Tongue (tissue), 2 donors: ENCODE measurements around the gene PPP6R2. TPM values are rescaled to one million over a fixed set of nuclear protein-coding genes. Genes with fewer than 3 reads are reported as not detected.

ENCODE experiments used
- DNase-seq: peaks from one replicate; pipeline ENCODE4 v3.0.0-alpha.2; 2015
- total RNA-seq: library from RNA; depleted of rRNA; stranded (reverse); fragments of >200 nt; gene quantifications from one replicate; pipeline ENCODE4 v1.2.3, GENCODE V29; 2014

Gene PPP6R2
- total RNA-seq, 1 donor from 2014 or later = 49.5 TPM

GRCh38 chr22:50305393-50305922 is 37.7 kb upstream of the PPP6R2 start:
- DNase-seq = no peak

DNA sequence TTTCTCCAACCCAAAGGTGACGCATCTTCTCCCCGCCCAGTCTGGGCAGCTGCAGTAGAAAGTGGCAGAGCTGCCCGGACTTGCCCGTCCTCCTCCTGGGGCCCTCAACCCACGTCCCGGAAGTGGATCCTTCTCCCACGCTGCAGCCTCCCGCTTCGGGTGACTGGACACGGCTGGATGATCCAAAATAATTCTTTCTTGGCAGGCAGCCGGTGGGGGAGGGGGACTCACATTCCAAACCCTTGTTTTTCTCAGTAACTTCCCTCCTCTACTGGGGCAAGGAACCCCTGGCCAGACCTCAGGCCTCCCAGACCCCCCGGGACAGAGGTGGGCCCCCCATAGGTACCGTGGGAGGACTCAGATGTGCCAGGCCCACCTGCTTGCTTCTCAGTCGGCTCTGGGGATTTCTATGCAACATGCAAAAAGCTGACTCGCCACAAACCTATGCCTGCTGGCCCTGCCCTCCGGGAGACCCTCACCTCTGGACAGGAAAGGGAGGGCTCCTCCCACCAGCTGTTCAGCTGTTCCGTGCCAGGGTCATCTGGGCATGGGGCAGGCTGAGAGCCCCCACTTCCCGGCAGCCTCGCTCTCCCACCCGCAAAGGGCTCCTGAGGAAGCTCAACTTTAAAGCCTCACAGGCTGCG is 37.1 kb upstream of the PPP6R2 start:
- peak; percentile 94 for DNase-seq

DNA sequence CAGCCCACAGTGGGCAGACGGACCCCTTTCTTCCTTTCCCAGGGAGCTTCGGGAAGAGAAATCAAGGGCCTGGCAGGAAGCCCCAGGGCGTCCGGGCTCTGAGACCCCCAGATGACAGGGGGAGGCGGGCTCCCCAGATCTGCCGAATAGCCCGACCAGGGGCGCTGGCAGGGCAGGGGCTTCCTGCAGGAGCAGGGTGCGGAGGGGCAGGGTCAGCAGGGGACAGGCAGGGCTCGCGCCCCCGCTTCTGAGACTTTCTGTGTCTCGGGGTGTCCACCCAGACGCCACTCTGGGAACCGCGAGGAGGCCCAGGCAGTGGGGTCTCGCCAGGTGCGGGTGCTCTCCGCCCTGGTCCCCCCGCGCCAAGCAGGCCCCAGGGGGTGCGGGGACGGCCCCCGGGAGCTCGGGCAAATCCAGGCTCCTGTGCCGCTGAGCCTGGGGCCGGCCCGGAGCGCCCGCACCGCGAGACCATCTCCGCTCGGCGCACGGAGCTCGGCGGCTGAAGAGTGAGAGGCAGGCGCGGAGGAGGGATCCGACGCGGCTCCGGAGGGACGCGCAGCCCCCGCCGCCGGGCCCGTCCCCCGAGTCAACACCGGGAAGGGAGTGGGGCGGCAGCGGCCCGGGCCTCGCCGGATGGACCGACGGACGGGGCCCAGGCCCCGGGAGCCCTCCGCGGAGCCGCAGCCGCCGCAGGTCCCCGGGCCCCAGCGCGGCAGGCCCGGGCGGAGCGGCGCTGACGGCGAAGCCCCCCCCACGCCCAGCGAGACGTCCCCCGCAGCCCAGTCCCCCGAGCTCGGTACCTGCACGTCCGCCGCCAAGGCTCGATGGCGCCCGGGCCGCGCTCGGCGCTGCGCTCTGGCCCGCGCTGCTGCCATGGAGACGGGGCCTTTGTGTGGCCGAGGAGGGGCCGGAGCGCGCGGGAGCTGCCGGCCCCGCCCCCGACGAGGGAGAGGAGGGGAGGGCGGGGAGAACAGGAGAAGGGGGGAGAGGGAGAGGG is 36.1 kb upstream of the PPP6R2 start, which contains the start of gene PLXNB2:
PLXNB2 (minus strand) TSS at position 894 of the 997 bp plus-strand sequence. CDS start 17,062 bp downstream, outside the sequence.
- peak; percentile 94 for DNase-seq

- no peak for DNase-seq
Observed at GRCh38 chr22:50307890-50308596, 35.1 kb upstream of the PPP6R2 start.

- peak; percentile 53 for DNase-seq
Observed at GRCh38 chr22:50308597-50308935, 34.6 kb upstream of the PPP6R2 start.

DNA sequence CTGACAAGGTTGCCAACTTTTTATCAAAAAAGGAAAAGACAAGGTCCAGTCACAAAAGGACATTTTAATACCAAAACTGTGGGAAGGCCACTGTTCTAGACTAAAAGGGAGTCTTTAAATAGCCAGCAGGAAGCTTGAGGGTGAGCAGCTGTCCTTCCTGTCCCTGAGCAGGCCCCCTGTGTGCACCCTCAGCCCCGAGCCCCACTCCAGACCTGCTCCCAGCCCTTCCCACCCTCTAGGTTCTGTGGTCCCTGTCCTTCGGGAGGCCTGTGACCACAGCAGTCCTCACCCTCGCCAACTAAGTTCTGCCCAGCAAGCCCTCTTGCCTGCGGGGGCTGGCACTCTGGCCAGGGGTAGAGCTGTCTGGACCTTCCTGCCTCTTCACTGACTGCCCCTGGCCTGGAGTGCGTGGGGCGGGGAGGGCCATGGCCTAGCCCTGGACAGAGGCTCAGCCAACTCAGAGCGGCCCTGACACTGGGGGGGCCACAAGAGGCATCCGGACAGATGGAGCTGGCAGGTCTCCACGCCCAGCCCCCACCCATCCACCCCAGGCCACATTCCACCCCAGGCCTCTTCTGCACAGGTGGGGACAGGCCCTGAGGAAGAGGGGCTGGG is 34.0 kb upstream of the PPP6R2 start:
- peak; percentile 40 for DNase-seq

GRCh38 chr22:50309601-50309991 is 33.5 kb upstream of the PPP6R2 start:
- no peak for DNase-seq

DNA sequence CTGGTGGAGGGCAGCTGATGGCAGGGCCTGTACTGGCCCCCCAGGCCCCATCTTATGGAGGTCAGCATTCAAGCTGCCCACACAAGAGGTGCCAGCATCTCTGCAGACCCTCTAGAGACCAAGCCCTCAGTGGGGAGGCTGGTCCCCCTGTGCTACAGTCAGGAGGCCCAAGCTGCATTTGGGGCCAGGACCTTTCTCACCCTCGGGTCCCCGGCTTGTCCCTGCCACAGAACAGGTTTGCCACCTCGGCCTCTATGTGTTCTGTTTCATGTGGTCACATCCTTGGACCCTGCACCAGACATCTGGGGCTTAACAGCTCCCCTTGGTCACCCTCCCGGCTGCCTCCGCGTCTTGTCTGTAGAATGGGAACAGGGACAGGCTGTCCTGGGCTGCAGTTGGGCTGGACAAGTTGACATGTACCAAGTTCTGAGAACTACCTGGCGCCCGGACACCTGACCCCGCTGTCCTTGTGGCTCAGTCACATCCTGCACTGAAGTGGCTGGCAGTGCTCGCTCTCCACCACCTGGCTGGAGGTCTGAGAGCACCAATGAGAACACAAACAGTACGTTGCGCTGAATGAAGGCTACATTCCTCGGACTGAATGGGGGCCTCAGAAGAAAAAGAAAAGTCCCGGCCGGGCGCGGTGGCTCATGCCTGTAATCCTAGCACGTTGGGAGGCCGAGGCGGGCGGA is 33.0 kb upstream of the PPP6R2 start:
- DNase-seq = no peak

- DNase-seq = no peak
Observed at GRCh38 chr22:50310949-50311444, 32.1 kb upstream of the PPP6R2 start.

- no peak for DNase-seq
Observed at GRCh38 chr22:50311606-50312351, 31.3 kb upstream of the PPP6R2 start.

DNA sequence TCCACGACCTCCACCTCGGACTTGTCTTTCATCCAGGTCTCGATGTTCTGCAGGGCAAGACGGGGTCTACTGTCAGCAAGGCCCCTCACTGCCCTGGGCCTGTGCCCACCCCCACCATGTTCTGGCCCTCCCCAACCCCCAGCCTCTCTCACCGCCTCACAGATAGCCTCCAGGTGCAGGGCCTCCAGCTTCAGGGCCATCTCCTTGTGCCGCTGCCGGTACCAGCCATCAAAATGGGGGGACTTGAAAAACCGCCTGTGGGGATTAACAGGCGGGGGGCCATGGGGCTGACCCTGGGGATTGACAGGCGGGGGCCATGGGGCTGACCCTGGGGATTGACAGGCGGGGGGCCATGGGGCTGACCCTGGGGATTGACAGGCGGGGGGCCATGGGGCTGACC is 30.8 kb upstream of the PPP6R2 start:
- DNase-seq = no peak

DNA sequence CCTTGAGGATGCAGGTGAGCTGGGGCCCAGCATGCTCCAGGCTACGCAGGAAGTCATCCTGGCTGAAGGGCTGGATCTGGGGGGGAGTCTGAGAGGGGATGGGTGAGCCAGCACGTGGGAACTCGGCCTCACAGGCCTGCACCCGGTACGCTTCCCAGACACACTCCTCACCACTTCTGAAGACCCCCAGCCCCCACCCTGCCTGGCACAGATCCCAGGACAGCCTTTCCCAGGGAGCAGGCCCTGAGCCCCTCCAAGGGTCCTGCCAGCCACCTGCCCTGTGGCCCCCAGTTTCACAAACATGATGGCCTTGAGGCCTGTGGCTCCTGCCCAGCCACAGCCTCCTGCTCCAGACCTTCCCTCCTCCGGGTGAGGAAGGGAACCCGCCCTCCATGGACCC is 30.1 kb upstream of the PPP6R2 start:
- no peak for DNase-seq

DNA sequence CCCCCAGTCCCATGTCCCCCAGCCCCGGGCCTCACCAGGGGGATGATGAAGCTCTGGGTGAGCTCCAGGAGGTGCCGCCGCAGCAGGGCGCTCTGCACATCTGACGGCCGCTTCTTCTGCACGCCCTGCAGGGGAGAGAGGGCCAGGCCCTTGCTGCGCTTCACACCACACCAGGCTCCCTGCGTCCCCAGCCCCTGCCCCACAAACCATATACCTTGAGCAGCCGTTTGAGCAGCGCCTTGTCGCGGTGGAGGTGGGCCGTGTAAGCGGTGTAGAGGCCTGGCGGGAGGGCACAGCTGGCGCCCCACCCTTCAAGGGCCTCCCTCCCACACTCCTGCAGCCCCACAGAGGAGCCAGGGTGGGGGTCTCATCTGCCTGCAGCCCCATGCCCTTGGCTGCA is 29.5 kb upstream of the PPP6R2 start:
- DNase-seq = no peak

GRCh38 chr22:50314081-50314454 is 29.1 kb upstream of the PPP6R2 start:
- DNase-seq = no peak

DNA sequence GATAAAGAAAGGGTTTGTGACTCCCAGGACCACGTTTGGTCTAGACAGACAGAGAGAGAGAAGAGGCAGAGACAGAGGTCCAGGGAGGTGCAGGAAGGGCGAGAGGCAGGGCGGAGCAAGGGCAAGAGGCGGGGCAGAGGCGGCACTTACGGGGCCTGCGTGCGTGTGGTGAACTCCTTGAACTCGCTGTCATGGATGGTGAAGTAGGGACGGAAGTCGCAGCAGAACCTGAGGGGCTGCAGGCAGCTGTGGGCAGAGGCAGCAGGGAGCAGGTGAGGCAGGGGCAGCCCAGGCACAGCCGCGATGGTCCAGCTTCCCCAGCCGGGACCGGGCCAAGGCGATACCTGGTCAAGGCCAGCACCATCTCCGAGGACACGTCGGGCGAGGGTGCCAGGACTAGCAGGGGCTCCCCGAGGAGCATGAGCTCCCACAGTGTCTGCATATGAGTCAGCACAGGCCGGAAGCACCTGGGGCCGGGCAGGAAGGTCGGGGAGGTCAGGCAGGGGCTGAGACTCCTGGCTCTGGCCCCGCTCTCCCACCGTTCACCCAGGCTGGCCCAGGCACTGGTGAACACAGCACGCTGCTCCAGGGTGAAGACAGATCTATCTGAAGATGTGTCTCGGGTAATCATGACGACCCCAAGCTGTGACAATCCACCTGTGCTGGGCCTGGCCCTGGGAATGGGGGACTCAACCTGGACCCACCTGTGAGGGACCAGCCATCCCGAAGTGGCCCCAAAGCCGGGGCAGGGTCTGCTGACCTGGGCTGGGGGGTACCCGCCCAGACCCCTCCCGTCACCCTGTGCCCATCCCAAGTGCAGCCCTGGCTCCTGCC is 28.5 kb upstream of the PPP6R2 start:
- DNase-seq = no peak

DNA sequence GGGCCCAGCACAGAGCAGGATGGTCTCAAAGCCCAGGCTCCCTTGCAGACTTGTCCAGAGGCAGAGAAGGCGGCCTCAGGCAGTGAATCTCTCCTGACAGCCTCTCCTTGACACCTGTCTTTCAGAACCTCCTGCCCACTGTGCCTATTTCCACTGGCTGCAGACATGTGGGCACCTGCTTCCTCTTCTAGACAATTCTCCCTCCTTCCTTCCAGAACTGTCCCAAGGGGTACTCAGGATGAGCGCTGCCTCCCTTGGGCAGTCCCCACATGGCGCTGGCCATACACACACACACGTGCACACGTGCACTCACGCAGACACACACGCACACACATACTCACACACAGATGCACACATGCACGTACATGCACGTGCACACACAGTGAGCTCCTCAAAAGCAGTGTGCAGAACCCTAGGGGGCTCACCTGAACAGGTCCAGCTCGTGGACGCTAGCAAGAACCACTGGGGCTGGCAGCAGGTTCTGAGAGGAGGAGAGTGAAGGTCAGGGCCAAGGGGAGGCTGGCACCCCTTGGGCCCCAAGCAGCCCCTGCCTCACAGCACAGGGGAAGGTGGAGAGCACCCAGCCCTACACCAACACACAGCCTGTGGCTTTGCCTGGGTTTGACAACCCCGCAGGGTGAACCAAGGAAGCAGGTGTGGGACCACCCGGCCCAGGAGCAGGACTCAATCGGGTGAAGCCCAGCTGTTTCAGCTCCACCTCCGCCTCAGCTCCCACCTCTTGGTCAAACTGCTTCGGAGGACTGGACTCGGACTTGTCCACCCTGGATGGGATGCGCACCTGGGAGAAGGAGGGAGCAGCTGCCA is 27.6 kb upstream of the PPP6R2 start:
- no peak for DNase-seq

DNA sequence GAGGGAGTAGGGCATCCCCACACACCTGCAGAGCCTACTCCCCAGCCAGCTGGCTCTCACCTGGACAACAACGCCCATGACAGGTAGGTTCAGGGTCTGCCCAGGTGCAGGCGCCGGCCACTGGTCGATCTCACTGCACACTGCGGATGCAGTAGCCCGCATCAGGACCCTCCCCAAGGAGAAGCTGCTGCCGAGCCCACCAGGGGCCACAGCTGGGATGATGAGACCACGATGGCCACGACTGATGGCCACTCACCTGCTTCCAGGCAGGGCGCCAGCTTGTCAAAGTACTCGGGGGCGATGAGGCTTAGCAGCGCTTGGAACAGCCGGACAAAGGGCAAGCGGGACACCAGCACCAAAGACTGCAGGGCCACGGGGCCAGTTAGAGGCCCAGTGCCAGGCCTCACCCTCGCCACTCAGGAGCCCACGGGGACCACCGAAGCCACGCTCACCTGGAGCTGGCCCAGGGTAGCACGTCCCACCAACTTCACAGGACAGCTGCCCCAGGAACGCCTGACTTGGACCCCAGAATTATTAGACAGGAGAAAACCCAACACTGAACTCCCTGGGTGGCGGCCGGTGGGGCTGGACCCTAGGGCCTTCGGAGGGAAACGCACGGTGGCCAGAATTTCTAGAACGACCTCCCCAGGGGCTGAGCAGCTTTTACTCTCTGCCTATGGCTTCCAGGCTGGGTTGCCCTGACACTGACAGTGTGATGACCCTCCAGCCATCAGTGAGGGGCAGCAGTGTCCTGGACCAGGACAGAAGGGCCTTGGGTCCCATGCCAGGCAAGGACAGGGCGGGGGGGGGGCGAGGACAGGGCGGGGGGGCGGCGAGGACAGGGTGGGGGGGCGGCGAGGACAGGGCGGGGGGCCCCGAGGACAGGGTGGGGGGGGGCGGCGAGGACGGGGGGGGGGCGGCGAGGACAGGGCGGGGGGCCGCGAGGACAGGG is 26.7 kb upstream of the PPP6R2 start:
- no peak for DNase-seq

DNA sequence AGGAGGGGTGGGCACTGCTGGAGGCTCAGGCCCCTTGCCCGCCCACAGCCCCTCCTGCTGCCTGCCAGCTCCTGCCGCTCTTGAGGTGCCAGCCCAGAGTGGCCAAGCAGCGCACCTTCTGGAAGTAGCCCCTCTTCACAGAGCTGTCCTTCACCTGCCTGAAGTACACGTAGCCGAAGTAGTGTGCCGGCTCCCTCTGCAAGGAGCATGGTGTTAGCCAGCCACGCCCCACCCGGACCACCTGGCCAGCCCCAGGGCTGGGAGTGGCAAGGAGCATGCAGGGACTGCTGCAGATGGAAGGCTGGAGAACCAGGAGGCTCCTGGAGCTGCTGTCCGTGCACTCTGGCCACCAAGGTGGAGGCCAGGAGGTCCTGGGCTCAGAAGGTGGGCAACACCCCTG is 25.9 kb upstream of the PPP6R2 start:
- no peak for DNase-seq
